SK-N-SH treated with all-trans-retinoic acid at 6 μM for 48 hours (cell line): ENCODE data around the gene ZNF32.

Source experiments
- ATAC-seq: fragments of 200-7000 bp; cut with Tn5 transposase; 3 replicates; pipeline ENCODE4 v1.9.1; 2020; ENCODE audit warnings: mild to moderate bottlenecking, moderate library complexity
- ARNTL ChIP-seq: fragments of 450-650 bp; formaldehyde crosslinking; IDR thresholded peaks from 2 replicates; pipeline ENCODE4 v1.5.0; 2020; ENCODE audit warnings: low read depth, mild to moderate bottlenecking, moderate library complexity, borderline replicate concordance
- BACH2 ChIP-seq: fragments of 250-450 bp; sonication (Bioruptor Pico); IDR thresholded peaks from 2 replicates; pipeline ENCODE4 v1.9.0; 2021; ENCODE audit warnings: mild to moderate bottlenecking, borderline replicate concordance
- CREB5 ChIP-seq: fragments of 250-450 bp; sonication (Bioruptor Pico); IDR thresholded peaks from 2 replicates; pipeline ENCODE4 v1.5.1; 2020; ENCODE audit warnings: low read depth, mild to moderate bottlenecking, moderate library complexity
- CSDC2 ChIP-seq: fragments of 250-450 bp; sonication (Bioruptor Pico); IDR thresholded peaks from 2 replicates; pipeline ENCODE4 v1.5.0; 2020; ENCODE audit warnings: mild to moderate bottlenecking, moderate library complexity
- CSRNP3 ChIP-seq: fragments of 250-450 bp; sonication (Bioruptor Pico); IDR thresholded peaks from 2 replicates; pipeline ENCODE4 v1.5.1; 2021; ENCODE audit warnings: mild to moderate bottlenecking, moderate library complexity
- GLIS3 ChIP-seq: fragments of 250-450 bp; sonication (Bioruptor Pico); IDR thresholded peaks from 2 replicates; pipeline ENCODE4 v1.5.0; 2020; ENCODE audit warnings: mild to moderate bottlenecking, moderate library complexity
- ISL1 ChIP-seq: fragments of 250-450 bp; sonication (Bioruptor Pico); IDR thresholded peaks from 2 replicates; pipeline ENCODE4 v2.1.2; 2022; ENCODE audit warnings: mild to moderate bottlenecking, moderate library complexity
- OSR1 ChIP-seq: fragments of 250-450 bp; sonication (Bioruptor Pico); IDR thresholded peaks from 2 replicates; pipeline ENCODE4 v1.8.0; 2022; ENCODE audit warnings: moderate library complexity, mild to moderate bottlenecking, inconsistent platforms
- PATZ1 ChIP-seq: fragments of 250-450 bp; sonication (Bioruptor Pico); IDR thresholded peaks from 2 replicates; pipeline ENCODE4 v1.8.0; 2020; ENCODE audit warnings: mild to moderate bottlenecking, moderate library complexity, borderline replicate concordance
- POU6F1 ChIP-seq: fragments of 250-450 bp; sonication (Bioruptor Pico); IDR thresholded peaks from 2 replicates; pipeline ENCODE4 v1.8.0; 2021; ENCODE audit warnings: low read depth, mild to moderate bottlenecking, moderate library complexity, borderline replicate concordance
- PPARA ChIP-seq: fragments of 250-450 bp; sonication (Bioruptor Pico); IDR thresholded peaks from 2 replicates; pipeline ENCODE4 v1.5.0; 2020; ENCODE audit warnings: mild to moderate bottlenecking, borderline replicate concordance
- RARB ChIP-seq: fragments of 250-450 bp; sonication (Bioruptor Pico); IDR thresholded peaks from 2 replicates; pipeline ENCODE4 v1.8.0; 2021; ENCODE audit warnings: mild to moderate bottlenecking, moderate library complexity
- SNAI2 ChIP-seq: fragments of 250-450 bp; sonication (Bioruptor Pico); IDR thresholded peaks from 2 replicates; pipeline ENCODE4 v1.5.0; 2020; ENCODE audit warnings: mild to moderate bottlenecking, moderate library complexity
- TCF4 ChIP-seq: fragments of 250-450 bp; sonication (Bioruptor Pico); IDR thresholded peaks from 2 replicates; pipeline ENCODE4 v1.8.0; 2021; ENCODE audit warnings: mild to moderate bottlenecking, moderate library complexity, borderline replicate concordance
- TOX ChIP-seq: fragments of 250-450 bp; sonication (Bioruptor Pico); IDR thresholded peaks from 2 replicates; pipeline ENCODE4 v1.8.0; 2021; ENCODE audit warnings: mild to moderate bottlenecking, moderate library complexity, borderline replicate concordance
- TSHZ2 ChIP-seq: fragments of 250-450 bp; sonication (Bioruptor Pico); IDR thresholded peaks from 2 replicates; pipeline ENCODE4 v1.5.0; 2020; ENCODE audit warnings: mild to moderate bottlenecking, moderate library complexity
- ZC3H10 ChIP-seq: fragments of 250-450 bp; sonication (Bioruptor Pico); IDR thresholded peaks from 2 replicates; pipeline ENCODE4 v1.5.1; 2021; ENCODE audit warnings: mild to moderate bottlenecking, moderate library complexity
- ZFP3 ChIP-seq: fragments of 250-450 bp; sonication (Bioruptor Pico); IDR thresholded peaks from 2 replicates; pipeline ENCODE4 v1.5.0; 2020; ENCODE audit warnings: mild to moderate bottlenecking, moderate library complexity
- ZFP30 ChIP-seq: fragments of 450-650 bp; formaldehyde crosslinking; IDR thresholded peaks from 2 replicates; pipeline ENCODE4 v1.5.0; 2022; ENCODE audit warnings: mild to moderate bottlenecking, moderate library complexity
- ZNF565 ChIP-seq: fragments of 450-650 bp; formaldehyde crosslinking; conservative IDR thresholded peaks from 2 replicates; pipeline ENCODE4 v1.5.0; 2020; ENCODE audit warnings: low read depth, mild to moderate bottlenecking, moderate library complexity
- ZNF70 ChIP-seq: fragments of 450-650 bp; formaldehyde crosslinking; IDR thresholded peaks from 2 replicates; pipeline ENCODE4 v1.5.0; 2020; ENCODE audit warnings: mild to moderate bottlenecking, moderate library complexity
- ZNF8 ChIP-seq: fragments of 450-650 bp; formaldehyde crosslinking; IDR thresholded peaks from 2 replicates; pipeline ENCODE4 v1.5.0; 2020; ENCODE audit warnings: mild to moderate bottlenecking, moderate library complexity

Gene ZNF32

GRCh38 chr10:43622038-43622437 lies 26.6 kb downstream of the ZNF32 start (continued):
- TF ChIP-seq TCF4 (CRISPR knock-in tag) (no peak), ZNF70 (no peak), ARNTL (CRISPR knock-in tag) (no peak), ZNF8 (no peak), POU6F1 (CRISPR knock-in tag) (no peak), RARB (CRISPR knock-in tag) (no peak), ZFP3 (CRISPR knock-in tag) (no peak), ZFP30 (no peak), BACH2 (CRISPR knock-in tag) (no peak)
- TF ChIP-seq, all 23 proteins: peak for 0

- no peak for ATAC-seq
- TF ChIP-seq PATZ1 (no peak), CSRNP3 (CRISPR knock-in tag) (no peak), SNAI2 (CRISPR knock-in tag) (no peak), ISL1 (CRISPR knock-in tag) (no peak), GLIS3 (CRISPR knock-in tag) (no peak), ZNF8 (no peak), ZC3H10 (no peak), TCF4 (CRISPR knock-in tag) (no peak), TSHZ2 (no peak), TOX (CRISPR knock-in tag) (no peak), CREB5 (CRISPR knock-in tag) (no peak), ARNTL (CRISPR knock-in tag) (no peak), OSR1 (CRISPR knock-in tag) (no peak), BACH2 (CRISPR knock-in tag) (no peak), POU6F1 (CRISPR knock-in tag) (no peak), ZFP3 (CRISPR knock-in tag) (no peak), CSDC2 (CRISPR knock-in tag) (no peak), ZNF565 (no peak), PPARA (CRISPR knock-in tag) (no peak), ZNF70 (no peak)
Observed at GRCh38 chr10:43619368-43619767, 29.3 kb downstream of the ZNF32 start.
